ENCODE data around the gene APLP1.

DNA sequence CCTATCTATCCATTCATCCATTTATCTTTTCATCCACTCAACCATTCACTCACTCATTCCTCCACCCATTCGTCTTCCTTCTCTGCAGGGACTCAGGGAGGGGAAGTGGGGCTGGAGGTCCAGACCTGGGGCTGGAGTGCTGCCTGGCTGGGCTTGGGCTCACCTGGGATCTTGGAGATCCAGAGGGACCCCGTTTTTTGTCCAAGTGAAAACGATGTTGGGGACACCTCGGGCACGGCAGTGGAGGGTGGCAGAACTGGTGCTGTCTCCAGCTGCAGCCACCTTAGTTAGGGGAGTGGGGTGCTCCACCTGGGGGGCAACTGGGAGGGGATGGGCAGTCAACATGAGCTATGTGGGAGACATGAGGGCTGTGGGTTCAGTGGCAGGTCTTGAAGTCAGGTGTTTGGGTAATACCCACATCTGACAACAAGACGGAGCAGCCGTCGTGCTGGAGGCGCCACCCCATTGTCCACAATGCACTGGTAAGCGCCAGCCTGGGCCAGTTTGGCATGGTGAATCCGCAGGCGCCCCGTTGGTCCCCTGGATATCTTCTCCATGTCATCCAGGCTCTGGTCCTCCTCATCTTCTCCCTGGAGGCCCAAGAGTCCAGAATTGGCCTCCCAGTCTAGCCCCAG, 26.3 kb upstream of the APLP1 start:
- TF ChIP-seq, protein P1, sequence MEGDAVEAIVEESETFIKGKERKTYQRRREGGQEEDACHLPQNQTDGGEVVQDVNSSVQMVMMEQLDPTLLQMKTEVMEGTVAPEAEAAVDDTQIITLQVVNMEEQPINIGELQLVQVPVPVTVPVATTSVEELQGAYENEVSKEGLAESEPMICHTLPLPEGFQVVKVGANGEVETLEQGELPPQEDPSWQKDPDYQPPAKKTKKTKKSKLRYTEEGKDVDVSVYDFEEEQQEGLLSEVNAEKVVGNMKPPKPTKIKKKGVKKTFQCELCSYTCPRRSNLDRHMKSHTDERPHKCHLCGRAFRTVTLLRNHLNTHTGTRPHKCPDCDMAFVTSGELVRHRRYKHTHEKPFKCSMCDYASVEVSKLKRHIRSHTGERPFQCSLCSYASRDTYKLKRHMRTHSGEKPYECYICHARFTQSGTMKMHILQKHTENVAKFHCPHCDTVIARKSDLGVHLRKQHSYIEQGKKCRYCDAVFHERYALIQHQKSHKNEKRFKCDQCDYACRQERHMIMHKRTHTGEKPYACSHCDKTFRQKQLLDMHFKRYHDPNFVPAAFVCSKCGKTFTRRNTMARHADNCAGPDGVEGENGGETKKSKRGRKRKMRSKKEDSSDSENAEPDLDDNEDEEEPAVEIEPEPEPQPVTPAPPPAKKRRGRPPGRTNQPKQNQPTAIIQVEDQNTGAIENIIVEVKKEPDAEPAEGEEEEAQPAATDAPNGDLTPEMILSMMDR (conservative IDR thresholded peaks at IDR 0.05; ENCODE audit: low read depth, low read length), result no peak
- TF ChIP-seq POLR2A (IDR thresholded peaks at IDR 0.05; ENCODE audit: low read depth, low read length) (no peak), RCOR1 (IDR thresholded peaks at IDR 0.05; ENCODE audit: insufficient replicate concordance, low read length) (no peak), SMC3 (IDR thresholded peaks at IDR 0.05; ENCODE audit: low read depth, low read length) (no peak), RAD21 (IDR thresholded peaks at IDR 0.05; ENCODE audit: low read length) (no peak), FOS (IDR thresholded peaks at IDR 0.05; ENCODE audit: low read depth, low read length) (no peak), CEBPB (IDR thresholded peaks at IDR 0.05; ENCODE audit: low read depth, low read length) (no peak), MAFK (IDR thresholded peaks at IDR 0.05; ENCODE audit: low read depth, low read length) (no peak)
- TF ChIP-seq, protein P2, sequence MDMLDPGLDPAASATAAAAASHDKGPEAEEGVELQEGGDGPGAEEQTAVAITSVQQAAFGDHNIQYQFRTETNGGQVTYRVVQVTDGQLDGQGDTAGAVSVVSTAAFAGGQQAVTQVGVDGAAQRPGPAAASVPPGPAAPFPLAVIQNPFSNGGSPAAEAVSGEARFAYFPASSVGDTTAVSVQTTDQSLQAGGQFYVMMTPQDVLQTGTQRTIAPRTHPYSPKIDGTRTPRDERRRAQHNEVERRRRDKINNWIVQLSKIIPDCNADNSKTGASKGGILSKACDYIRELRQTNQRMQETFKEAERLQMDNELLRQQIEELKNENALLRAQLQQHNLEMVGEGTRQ (IDR thresholded peaks at IDR 0.05; ENCODE audit: low read depth, low read length), result no peak

All from IMR-90 (cell line).